Vagina (tissue), 2 donors: ENCODE data around the gene SLC16A10.

ENCODE experiments used
- CTCF ChIP-seq, 3 experiments: fragments of 450-650 bp in 2 of 3; fragments of 200-600 bp in 1 of 3; sonication (generic) in 1 of 3; IDR thresholded peaks; one replicate each; pipeline ENCODE4 v1.5.1; 2017 to 2019; ENCODE audit warnings: antibody characterized with exemption in 3 of 3, mild to moderate bottlenecking in 2 of 3, moderate library complexity in 2 of 3
- POLR2A ChIP-seq, 2 donors: fragments of 450-650 bp; IDR thresholded peaks; one replicate each; pipeline ENCODE4 v1.6.1; 2017; ENCODE audit warnings: antibody characterized with exemption in 2 of 2, mild to moderate bottlenecking in 2 of 2, moderate library complexity in 2 of 2

- TF ChIP-seq CTCF (IDR thresholded peaks at IDR 0.05) = no peak
- TF ChIP-seq POLR2A (IDR thresholded peaks at IDR 0.05) = no peak
These were observed 87.8 kb downstream of the SLC16A10 start for GRCh38 chr6:111175109-111175508.
